Right lobe of liver (tissue), 6 donors: ENCODE results near the gene ECM2. TPM values are rescaled to one million over a fixed set of nuclear protein-coding genes. Genes with fewer than 3 reads are reported as not detected.

ENCODE experiments used
- ATAC-seq, 4 donors: fragments of 200-7000 bp; cut with Tn5 transposase; one replicate each; pipeline ENCODE4 v1.9.1; 2020; ENCODE audit warnings: mild to moderate bottlenecking in 4 of 4, moderate library complexity in 4 of 4
- DNase-seq, 3 donors: peaks; one replicate each; pipeline ENCODE4 v3.0.0-alpha.2; 2020
- H3K27ac ChIP-seq, 3 donors: fragments of 200-600 bp; one replicate each; pipeline ENCODE4 v1.8.0; 2022
- H3K27me3 ChIP-seq, 2 donors: fragments of 200-600 bp; one replicate each; pipeline ENCODE4 v1.8.0; 2022
- H3K36me3 ChIP-seq, 4 donors: fragments of 200-600 bp; sonication (generic) in 1 of 4; one replicate each; pipeline versions ENCODE4 v1.5.1 to v1.8.0; 2017 to 2022; ENCODE audit warnings: control low read depth in 1 of 4
- H3K4me1 ChIP-seq, 4 donors: fragments of 200-600 bp; sonication (generic) in 1 of 4; one replicate each; pipeline versions ENCODE4 v1.5.1 to v1.8.0; 2017 to 2022; ENCODE audit warnings: control low read depth in 1 of 4
- H3K4me3 ChIP-seq, 3 donors: fragments of 200-600 bp; one replicate each; pipeline ENCODE4 v1.8.0; 2022
- H3K9me3 ChIP-seq, 4 donors: fragments of 200-600 bp; sonication (generic) in 1 of 4; one replicate each; pipeline versions ENCODE4 v1.5.1 to v1.8.0; 2017 to 2022; ENCODE audit warnings: control low read depth in 1 of 4
- POLR2A ChIP-seq: fragments of 450-650 bp; IDR thresholded peaks from one replicate; pipeline ENCODE4 v1.6.1; 2017; ENCODE audit warnings: antibody characterized with exemption, mild to moderate bottlenecking
- WGBS: methylation state at CpG from one replicate; pipeline ENCODE4 v1.1.6; 2018; ENCODE audit warnings: low coverage, low lambda C conversion rate; ENCODE audit not compliant: insufficient coverage; ENCODE audit errors: missing lambda C conversion rate; 5-methylcytosine and 5-hydroxymethylcytosine counted together
- intact Hi-C, 2 donors: fragments of 100-400 bp; cut with DNase I; formaldehyde crosslinking; loops; one replicate each; pipeline versions ENCODE4 v1.11.2 to v1.14.1; 2022
- total RNA-seq, 6 experiments: library from RNA; depleted of rRNA in 2 of 6; stranded (reverse); fragments of >200 nt in 2 of 6; fragmentation: NEBNext Ultra II Directional in 3 of 6; extraction: Animal tissue kit (Norgen Biotek cat#: 25700) in 3 of 6; gene quantifications; one replicate each; pipeline versions ENCODE4 v1.1.0 to v1.2.4, GENCODE V29; 2016 to 2023
- TF ChIP-seq, protein P1 (sequence below), 4 donors: fragments of 200-600 bp in 3 of 4; fragments of 450-650 bp in 1 of 4; IDR thresholded peaks; one replicate each; pipeline versions ENCODE4 v1.5.1 to v1.8.0; 2016 to 2022; ENCODE audit warnings: antibody characterized with exemption in 4 of 4, mild to moderate bottlenecking in 2 of 4
- donor health status: DM: no; HTN: yes; CAD: no.
- donor health status: DM: no; HTN: no; CAD: no.
- donor health status: DM: no; HTN: no; CAD: no.
- donor health status: DM: no; HTN: yes; CAD: no.
- donor health status: DM: no; HTN: yes; CAD: no.

The ECM2 gene
- total RNA-seq, 6 experiments from 2014 or later, result 19.0 to 27.1 (median 22.4) TPM

DNA sequence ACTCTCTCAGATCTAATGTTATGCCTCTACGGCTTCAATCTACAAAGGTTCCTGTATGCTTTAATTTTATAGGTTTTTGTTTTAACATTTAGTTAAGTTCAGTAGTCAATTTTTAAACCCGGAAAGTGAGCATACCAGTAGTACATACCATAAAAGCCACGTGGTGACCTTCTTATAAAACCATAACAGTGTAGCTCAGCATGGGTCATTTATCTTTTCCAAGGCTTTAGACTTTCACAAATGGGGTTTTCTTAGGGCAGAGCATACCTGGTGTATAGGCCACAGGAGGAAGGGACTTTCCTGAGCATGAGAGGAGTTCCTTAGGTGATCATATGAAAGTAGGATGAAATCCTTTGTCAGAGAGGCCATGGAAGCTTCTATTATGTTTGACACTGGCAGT lies 23.2 kb downstream of the ECM2 start:
- 65% methylated on average over 3 of the region's 3 CpGs for WGBS
- H3K36me3 ChIP-seq, result peaks cover 0 to 11% (median 0%) of the 10 kb centered on the region in 4 donors
- intact Hi-C loops, result no loop called here
- H3K27ac ChIP-seq, result no peak overlapping the region
- no peaks in the 10 kb centered on the region for H3K4me1 ChIP-seq
- no peak for TF ChIP-seq POLR2A
- TF ChIP-seq, protein P1, sequence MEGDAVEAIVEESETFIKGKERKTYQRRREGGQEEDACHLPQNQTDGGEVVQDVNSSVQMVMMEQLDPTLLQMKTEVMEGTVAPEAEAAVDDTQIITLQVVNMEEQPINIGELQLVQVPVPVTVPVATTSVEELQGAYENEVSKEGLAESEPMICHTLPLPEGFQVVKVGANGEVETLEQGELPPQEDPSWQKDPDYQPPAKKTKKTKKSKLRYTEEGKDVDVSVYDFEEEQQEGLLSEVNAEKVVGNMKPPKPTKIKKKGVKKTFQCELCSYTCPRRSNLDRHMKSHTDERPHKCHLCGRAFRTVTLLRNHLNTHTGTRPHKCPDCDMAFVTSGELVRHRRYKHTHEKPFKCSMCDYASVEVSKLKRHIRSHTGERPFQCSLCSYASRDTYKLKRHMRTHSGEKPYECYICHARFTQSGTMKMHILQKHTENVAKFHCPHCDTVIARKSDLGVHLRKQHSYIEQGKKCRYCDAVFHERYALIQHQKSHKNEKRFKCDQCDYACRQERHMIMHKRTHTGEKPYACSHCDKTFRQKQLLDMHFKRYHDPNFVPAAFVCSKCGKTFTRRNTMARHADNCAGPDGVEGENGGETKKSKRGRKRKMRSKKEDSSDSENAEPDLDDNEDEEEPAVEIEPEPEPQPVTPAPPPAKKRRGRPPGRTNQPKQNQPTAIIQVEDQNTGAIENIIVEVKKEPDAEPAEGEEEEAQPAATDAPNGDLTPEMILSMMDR (IDR thresholded peaks at IDR 0.05), result no peak
- no peak for ATAC-seq
- H3K4me3 ChIP-seq, result no peak overlapping the region
- no peaks in the 10 kb centered on the region for H3K9me3 ChIP-seq
- H3K27me3 ChIP-seq, result no peaks in the 10 kb centered on the region
- no peak for DNase-seq

DNA sequence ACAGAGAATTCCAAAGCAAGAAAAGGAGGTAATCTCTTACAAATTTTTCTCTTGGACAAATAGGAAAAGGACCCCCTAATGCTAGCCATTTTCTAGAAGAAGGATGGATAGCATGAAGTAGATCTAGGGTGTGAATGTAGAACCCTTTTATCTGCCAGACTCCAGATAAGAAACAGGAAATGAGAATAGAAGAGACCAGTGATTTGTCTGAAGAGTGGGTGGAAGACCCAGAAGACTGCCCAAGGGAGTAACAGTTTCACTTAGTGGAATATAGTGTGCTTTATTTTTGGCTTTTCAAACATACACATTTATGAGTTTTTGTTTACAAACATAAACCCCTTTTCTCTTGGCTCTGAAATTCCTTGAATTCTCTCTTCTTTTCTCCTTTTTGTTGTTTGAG lies 25.0 kb downstream of the ECM2 start:
- no peaks in the 10 kb centered on the region for H3K27me3 ChIP-seq
- H3K36me3 ChIP-seq, result no peaks in the 10 kb centered on the region
- DNase-seq (no peak), ATAC-seq (no peak)
- no peak overlapping the region for H3K4me3 ChIP-seq
- H3K9me3 ChIP-seq, result no peaks in the 10 kb centered on the region
- no peaks in the 10 kb centered on the region for H3K4me1 ChIP-seq
- H3K27ac ChIP-seq, result no peak overlapping the region
- TF ChIP-seq, protein P1 (IDR thresholded peaks at IDR 0.05), result no peak
- TF ChIP-seq POLR2A, result no peak
- intact Hi-C loops, result no loop called here

DNA sequence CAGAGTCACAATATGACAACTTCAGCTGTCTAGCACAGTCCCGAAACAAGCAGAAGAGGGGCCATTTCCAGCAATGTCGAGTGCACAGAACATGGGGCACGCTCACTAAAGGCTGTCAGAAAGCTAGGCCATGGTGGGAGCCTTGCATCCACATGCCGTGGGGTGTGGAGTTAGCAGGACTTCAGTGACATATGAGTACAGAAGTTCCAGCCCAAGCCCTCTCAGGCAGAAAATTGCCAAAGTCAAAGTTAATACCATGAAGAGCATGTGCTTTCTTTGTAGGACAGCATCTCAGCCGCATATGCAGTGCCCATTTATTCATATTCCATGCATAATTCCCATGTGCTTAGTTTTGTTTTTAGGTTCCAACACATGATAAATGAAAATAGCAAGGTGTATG lies 26.7 kb downstream of the ECM2 start:
- WGBS, result 96% methylated on average over 4 of the region's 5 CpGs
- no peaks in the 10 kb centered on the region for H3K27me3 ChIP-seq
- ATAC-seq, result no peak
- DNase-seq, result no peak
- H3K9me3 ChIP-seq, result no peaks in the 10 kb centered on the region
- no peak overlapping the region for H3K4me3 ChIP-seq
- H3K27ac ChIP-seq, result no peak overlapping the region
- no peaks in the 10 kb centered on the region for H3K36me3 ChIP-seq
- no peaks in the 10 kb centered on the region for H3K4me1 ChIP-seq
- TF ChIP-seq, protein P1 (IDR thresholded peaks at IDR 0.05), result no peak
- TF ChIP-seq POLR2A, result no peak
- intact Hi-C loops, result loop anchor here in 1 of 2 donors (10.0 kb wide), 1 partner anchor 126 kb away; no protein-coding TSS in a partner anchor

DNA sequence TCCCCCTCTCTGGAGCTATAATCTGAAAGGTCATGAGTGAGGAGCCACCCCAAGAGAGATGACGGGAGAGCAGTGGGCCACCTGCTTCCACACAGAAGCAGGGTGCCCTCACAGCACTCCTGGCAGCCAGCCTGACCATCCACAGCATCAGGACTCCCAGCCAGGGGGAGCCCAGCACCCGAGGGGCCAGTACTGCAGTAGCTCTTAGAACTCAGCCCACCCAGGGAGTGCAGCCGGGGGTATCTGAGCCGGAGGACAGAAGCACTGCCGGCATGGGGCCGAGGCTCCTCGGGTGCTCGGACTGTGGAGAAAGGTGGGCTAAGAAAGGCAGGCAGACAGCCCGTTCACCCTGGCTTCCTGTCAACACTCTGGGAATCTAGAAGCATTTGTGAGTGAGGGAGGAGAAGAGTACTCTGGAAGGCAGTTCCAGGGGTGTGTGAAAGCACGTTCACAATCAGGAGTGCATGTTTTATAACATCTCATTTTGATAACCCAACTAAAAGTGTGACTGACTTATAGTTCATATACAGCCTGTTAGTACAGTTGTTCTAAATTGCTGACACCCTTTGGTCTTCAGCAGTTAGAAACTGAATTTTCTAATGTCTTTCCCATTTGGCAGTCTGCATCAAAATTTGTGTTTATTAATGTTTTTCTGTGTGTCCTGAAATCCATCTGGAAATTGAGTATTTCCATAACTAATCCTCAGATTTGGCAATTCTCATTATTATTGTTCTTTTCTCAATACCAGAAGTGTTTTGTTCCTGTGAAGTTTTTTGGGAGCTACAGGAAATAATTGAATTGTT lies 27.6 kb downstream of the ECM2 start:
- 74% methylated on average over 3 of the region's 10 CpGs for WGBS
- Histone ChIP-seq H3K36me3 (no peaks in the 10 kb centered on the region), H3K27me3 (no peaks in the 10 kb centered on the region), H3K4me3 (no peak overlapping the region), H3K9me3 (no peaks in the 10 kb centered on the region), H3K4me1 (no peaks in the 10 kb centered on the region), H3K27ac (no peak overlapping the region)
- no peak for ATAC-seq
- no peak for DNase-seq
- intact Hi-C loops, result loop anchor here in 1 of 2 donors (10.0 kb wide), 1 partner anchor 127 kb away; no protein-coding TSS in a partner anchor
- TF ChIP-seq, protein P1 (IDR thresholded peaks at IDR 0.05), result no peak
- no peak for TF ChIP-seq POLR2A
